Osteoblast (primary cell): ENCODE measurements around the gene TMEM132C. TPM values are rescaled to one million over a fixed set of nuclear protein-coding genes. Genes with fewer than 3 reads are reported as not detected.

Experiments used
- DNase-seq: peaks from one replicate; pipeline ENCODE4 v3.0.0; 2011; ENCODE audit warnings: low spot score, mixed read lengths; ENCODE audit not compliant: insufficient read length; ENCODE audit errors: missing footprints
- H2AFZ ChIP-seq: 2 replicates; pipeline ENCODE4 v1.6.0; 2011; ENCODE audit warnings: mild to moderate bottlenecking, low read length
- H3K27ac ChIP-seq: 2 replicates; pipeline ENCODE4 v1.5.1; 2011; ENCODE audit warnings: mild to moderate bottlenecking, low read depth, low read length, moderate library complexity
- H3K27me3 ChIP-seq: 2 replicates; pipeline ENCODE4 v1.6.0; 2012; ENCODE audit warnings: mild to moderate bottlenecking, control low read depth, inconsistent platforms, low read length, moderate library complexity; ENCODE audit not compliant: insufficient read depth
- H3K36me3 ChIP-seq: 2 replicates; pipeline ENCODE4 v1.5.1; 2011; ENCODE audit warnings: mild to moderate bottlenecking, low read length, control low read depth, moderate library complexity; ENCODE audit not compliant: insufficient read depth
- H3K4me1 ChIP-seq: 2 replicates; pipeline ENCODE4 v1.5.1; 2011; ENCODE audit warnings: mild to moderate bottlenecking, low read length, control low read depth, moderate library complexity; ENCODE audit not compliant: insufficient read depth
- H3K4me2 ChIP-seq: 2 replicates; pipeline ENCODE4 v1.6.0; 2011; ENCODE audit warnings: mild to moderate bottlenecking, low read length; ENCODE audit not compliant: insufficient read depth
- H3K4me3 ChIP-seq: fragments of 200-600 bp; sonication (generic); 3 replicates; pipeline ENCODE4 v1.5.1; 2012; ENCODE audit warnings: mild to moderate bottlenecking, low read length, inconsistent platforms; ENCODE audit not compliant: insufficient read depth
- H3K79me2 ChIP-seq: 2 replicates; pipeline ENCODE4 v1.6.0; 2012; ENCODE audit warnings: mild to moderate bottlenecking, low read length, control low read depth, inconsistent platforms; ENCODE audit not compliant: insufficient read depth
- H3K9me3 ChIP-seq: 2 replicates; pipeline ENCODE4 v1.5.1; 2011; ENCODE audit warnings: low read depth, low read length, control low read depth
- H4K20me1 ChIP-seq: 2 replicates; pipeline ENCODE4 v1.6.0; 2012; ENCODE audit warnings: mild to moderate bottlenecking, low read length, control low read depth; ENCODE audit not compliant: insufficient read depth
- CTCF ChIP-seq: IDR thresholded peaks from 2 replicates; pipeline ENCODE4 v1.5.1; 2011; ENCODE audit warnings: mild to moderate bottlenecking, low read depth, low read length, moderate library complexity; ENCODE audit errors: extremely low read depth
- total RNA-seq: library from RNA; depleted of rRNA; stranded (reverse); fragments of >200 nt; gene quantifications from 2 replicates; pipeline ENCODE4 v1.2.3, GENCODE V29; 2012

Gene TMEM132C
- total RNA-seq, 1 donor: not detected

GRCh38 chr12:128313931-128314330 is 47.0 kb downstream of the TMEM132C start:
- no peak for DNase-seq
- no peak overlapping the region for H3K4me2 ChIP-seq
- H3K36me3 ChIP-seq: no peaks in the 10 kb centered on the region
- no peaks in the 10 kb centered on the region for H3K27me3 ChIP-seq
- no peaks in the 10 kb centered on the region for H3K4me1 ChIP-seq
- no peak overlapping the region for H2AFZ ChIP-seq
- no peak overlapping the region for H3K4me3 ChIP-seq
- H3K27ac ChIP-seq: no peak overlapping the region
- H3K9me3 ChIP-seq: no peaks in the 10 kb centered on the region
- no peaks in the 10 kb centered on the region for H4K20me1 ChIP-seq
- H3K79me2 ChIP-seq: no peaks in the 10 kb centered on the region
- TF ChIP-seq CTCF: no peak

GRCh38 chr12:128314611-128315010 is 47.6 kb downstream of the TMEM132C start:
- Histone ChIP-seq H3K79me2 (no peaks in the 10 kb centered on the region), H3K9me3 (no peaks in the 10 kb centered on the region), H3K4me1 (no peaks in the 10 kb centered on the region), H3K4me3 (no peak overlapping the region), H3K27me3 (no peaks in the 10 kb centered on the region), H3K27ac (no peak overlapping the region), H2AFZ (no peak overlapping the region), H3K4me2 (no peak overlapping the region), H3K36me3 (no peaks in the 10 kb centered on the region), H4K20me1 (no peaks in the 10 kb centered on the region)
- no peak for DNase-seq
- TF ChIP-seq CTCF: no peak

DNA sequence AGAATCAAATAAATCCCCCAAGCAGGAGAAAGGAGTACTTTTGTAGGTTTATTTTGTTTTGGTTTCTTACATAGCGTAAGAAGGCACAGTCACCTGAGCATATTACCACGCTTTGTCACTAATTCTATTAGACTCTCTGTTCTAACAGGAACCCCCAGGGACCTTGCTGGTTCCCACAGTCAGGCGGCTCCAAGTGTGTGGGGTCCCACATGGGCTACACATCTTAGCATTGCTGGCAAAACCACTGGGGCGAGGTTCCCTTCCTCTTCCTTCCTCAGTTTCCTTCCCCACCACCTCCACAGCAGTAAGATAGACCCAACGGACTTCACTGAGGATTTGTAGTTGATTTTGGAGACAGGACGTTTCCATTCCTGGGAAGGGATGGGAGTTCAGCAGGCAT is 49.1 kb downstream of the TMEM132C start:
- Histone ChIP-seq H3K4me2 (no peak overlapping the region), H3K79me2 (no peaks in the 10 kb centered on the region), H3K27me3 (no peaks in the 10 kb centered on the region), H3K9me3 (no peaks in the 10 kb centered on the region), H3K27ac (no peak overlapping the region), H2AFZ (no peak overlapping the region), H3K36me3 (no peaks in the 10 kb centered on the region), H3K4me3 (no peak overlapping the region), H3K4me1 (no peaks in the 10 kb centered on the region), H4K20me1 (no peaks in the 10 kb centered on the region)
- no peak for DNase-seq
- TF ChIP-seq CTCF: no peak

- Histone ChIP-seq H3K36me3 (no peaks in the 10 kb centered on the region), H4K20me1 (no peaks in the 10 kb centered on the region), H3K79me2 (no peaks in the 10 kb centered on the region), H3K9me3 (no peaks in the 10 kb centered on the region), H3K27ac (no peak overlapping the region), H2AFZ (no peak overlapping the region), H3K4me3 (no peak overlapping the region), H3K4me1 (no peaks in the 10 kb centered on the region), H3K4me2 (no peak overlapping the region), H3K27me3 (no peaks in the 10 kb centered on the region)
- TF ChIP-seq CTCF: no peak
- DNase-seq: no peak
Measured at GRCh38 chr12:128316973-128317526, 50.1 kb downstream of the TMEM132C start.
